Kasumi-1 (cell line): ENCODE results near the gene ERC1.
"Not testable (repeated sequence)": the region's sequence is repeated elsewhere in the genome, so short reads cannot be mapped to it uniquely, and the experiment has no call there.

Experiments
- DNase-seq, 2 experiments: peaks; one replicate each; lab custom pipeline; 2025; lab: John Stamatoyannopoulos, UW

Gene ERC1

GRCh38 chr12:1220127-1221092, 229.4 kb downstream of the ERC1 start:
- DNase-seq: no peak

DNA sequence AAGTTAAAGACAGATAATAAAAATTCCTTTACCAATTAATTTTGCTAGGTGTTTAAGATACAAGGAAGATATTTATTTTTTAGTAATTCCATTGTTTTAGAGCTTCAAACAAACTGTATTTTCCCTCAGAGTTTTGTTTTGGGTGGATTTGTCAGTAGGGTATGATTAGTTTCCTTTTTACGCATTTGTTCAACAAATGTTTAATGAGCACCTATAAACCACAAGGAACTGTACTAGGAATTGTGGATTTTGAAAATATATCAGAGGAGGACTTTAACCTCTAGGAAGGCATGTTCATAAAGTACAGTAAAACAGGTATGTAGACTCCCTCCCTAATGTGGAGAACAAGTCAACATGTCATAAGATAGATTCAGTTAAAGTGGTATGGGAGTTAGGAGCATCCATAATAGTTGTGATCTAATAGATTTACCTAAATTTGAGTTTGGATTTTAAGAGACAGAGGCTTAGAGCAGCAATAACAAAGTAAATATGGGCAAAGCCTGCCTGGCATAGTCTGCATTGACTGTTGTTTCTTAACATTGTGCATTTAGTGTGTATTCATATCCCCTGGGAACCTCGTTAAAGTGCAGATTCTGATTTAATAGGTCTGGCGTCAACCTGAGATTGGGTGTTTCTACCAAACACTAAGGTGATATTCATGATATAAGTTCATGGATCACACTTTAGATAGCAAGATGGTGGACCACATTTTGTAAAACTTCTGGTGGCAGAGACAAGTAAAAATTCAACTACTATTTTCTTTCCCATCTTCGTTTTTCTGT, 232.0 kb downstream of the ERC1 start:
- DNase-seq: no peak

- no peak for DNase-seq
These were observed 235.9 kb downstream of the ERC1 start for GRCh38 chr12:1226951-1227350.

GRCh38 chr12:1234073-1234472, 243.1 kb downstream of the ERC1 start:
- DNase-seq: no peak

DNA sequence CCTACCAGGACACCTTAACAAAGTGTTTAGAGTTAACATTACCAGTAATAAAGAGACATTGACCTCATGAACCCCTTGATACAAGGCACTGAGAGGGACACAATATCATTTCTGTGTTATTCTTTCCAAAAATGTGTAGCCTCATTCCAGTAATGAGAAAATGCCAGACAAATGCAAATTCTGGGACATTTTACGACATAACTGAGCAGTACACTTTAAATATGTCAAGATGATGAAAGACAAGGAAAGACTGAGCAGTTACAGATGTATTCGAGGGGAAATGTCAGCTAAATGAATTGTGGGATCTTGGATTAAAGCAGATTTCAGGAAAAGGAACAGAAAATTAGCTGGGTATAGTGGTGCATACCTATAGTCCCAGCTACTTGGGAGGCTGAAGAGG, 255.6 kb downstream of the ERC1 start:
- no peak for DNase-seq

DNA sequence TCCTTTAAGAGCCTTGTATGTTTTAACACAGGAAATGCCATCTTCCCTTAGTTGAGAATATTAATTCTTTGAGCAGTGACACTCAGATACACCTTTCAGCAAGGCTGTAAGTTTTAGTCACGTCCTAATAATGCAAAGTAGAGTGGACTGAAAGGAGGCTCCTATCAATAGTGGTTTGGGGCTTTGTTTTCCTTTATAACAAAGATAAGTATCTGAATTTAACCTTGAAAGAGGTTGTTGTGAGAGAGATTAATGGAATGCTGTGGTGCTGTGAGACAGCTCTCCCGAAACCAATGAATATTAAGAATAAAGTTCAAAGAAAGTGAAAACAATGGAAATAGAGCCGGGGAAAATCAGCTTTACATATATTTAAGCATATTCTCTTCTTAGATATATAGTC, 259.6 kb downstream of the ERC1 start:
- no peak for DNase-seq

- no peak for DNase-seq
These were observed 261.7 kb downstream of the ERC1 start for GRCh38 chr12:1252758-1253157.

DNA sequence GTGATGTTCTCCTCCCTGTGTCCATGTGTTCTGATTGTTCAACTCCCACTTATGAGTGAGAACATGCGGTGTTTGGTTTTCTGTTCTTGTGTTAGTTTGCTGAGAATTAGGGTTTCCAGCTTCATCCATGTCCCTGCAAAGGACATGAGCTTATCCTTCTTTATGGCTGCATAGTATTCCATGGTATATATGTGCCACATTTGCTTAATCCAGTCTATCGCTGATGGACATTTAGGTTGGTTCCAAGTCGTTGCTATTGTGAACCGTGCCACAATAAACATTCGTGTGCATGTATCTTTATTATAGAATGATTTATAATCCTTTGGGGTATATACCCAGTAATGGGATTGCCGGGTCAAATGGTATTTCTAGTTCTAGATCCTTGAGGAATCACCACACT, 264.1 kb downstream of the ERC1 start:
- not testable (repeated sequence) for DNase-seq

GRCh38 chr12:1255854-1256253, 264.8 kb downstream of the ERC1 start:
- not testable (repeated sequence) for DNase-seq

- no peak for DNase-seq
These were observed 265.3 kb downstream of the ERC1 start for GRCh38 chr12:1256285-1256684.

DNA sequence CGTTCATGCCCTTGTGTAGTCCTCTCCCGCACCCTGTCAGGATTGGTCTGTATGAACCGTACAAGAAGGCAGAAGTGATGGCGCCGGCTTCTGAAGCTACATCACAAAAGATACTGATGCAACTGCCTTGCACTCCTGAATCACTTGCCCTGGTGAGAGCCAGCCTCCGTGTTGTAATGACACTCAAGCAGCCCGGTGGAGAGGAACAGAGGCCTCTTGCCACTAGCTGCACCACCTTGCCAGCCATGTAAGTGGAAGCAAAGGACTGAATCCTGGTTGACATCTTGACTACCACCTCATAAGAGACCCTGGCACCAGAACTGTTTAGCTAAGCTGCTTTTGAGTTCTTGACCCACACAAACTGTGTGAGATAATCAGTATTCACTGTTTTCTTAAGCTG, 266.0 kb downstream of the ERC1 start:
- DNase-seq: no peak

DNA sequence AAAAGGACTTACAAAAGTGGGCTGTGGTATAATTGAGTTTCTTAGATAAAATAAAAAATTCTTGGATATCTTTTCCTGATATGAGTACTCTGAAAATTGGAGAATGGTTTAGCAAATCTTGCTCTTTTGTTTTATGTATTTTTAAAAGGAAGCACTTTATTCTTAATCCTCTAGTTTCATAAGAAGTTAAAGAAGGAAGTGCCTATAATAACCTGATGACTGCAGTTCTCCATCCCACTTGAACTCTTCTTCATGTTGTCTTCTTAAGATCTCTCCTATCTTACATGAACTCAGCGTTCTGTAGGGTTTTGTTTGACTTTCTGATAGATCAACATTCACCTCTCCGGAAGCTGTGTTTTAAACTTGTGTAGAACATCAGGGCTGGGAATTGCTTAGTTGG, 271.0 kb downstream of the ERC1 start:
- DNase-seq: no peak

GRCh38 chr12:1267243-1267642, 276.2 kb downstream of the ERC1 start:
- DNase-seq: no peak

DNA sequence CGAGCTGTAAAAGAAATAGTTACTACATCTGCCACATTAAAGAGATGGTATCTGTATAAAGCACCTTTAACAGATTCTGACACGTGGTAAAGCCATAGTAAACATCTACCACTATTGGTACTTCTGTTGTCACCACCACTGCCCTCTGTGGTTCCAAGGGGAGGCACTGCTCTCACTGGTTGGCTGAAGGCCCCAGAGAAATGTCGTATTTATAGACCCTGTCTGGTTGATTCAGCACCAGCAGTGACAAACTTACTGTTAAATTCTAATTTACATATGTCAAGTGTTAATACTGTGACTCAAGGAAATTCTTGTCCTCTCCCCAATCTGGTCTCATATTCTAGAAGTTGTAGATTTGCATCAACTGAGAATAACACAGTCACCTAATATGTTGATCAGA, 281.1 kb downstream of the ERC1 start:
- DNase-seq: no peak

GRCh38 chr12:1273051-1273450, 282.0 kb downstream of the ERC1 start:
- no peak for DNase-seq

DNA sequence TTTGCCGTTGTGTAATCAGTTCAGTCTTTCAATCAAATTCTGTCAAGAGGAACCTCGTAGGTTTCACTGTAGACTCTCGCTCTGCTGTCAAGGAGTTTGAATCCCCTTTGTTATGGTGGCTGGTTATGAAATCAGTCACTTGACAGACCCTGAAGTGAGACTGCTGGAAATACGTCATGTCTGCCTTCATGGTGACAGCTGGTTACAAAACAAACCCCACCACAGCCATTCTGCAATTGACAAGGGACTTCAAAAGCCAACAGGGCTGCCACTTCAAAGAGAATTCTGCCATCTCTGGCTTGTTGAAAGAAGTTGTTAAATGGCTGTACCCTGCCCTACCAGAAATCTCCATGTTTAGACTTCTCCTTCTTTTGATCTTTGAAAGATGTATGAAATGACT, 286.9 kb downstream of the ERC1 start:
- DNase-seq: no peak

GRCh38 chr12:1279050-1279449, 288.0 kb downstream of the ERC1 start:
- DNase-seq: peak; percentile 2 to 14

DNA sequence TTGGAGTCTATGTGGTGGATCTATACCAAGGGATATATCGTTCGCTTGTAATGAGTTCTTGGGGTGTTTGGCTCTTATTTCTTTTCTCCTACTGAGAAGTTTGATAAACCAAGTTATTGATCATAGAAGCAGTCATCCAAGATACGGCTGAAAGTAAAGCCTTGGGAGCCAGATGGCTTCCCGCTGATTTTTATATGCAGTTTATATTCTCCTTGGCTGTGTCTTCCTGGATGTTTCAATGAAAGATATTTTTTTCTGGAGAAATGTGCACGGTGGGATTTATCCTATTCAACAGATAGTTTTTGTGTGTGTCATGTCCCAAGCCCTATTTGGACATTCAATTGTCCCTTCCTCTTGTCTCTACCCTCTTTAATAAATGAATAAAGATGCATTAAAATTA, 289.0 kb downstream of the ERC1 start:
- DNase-seq: no peak

DNA sequence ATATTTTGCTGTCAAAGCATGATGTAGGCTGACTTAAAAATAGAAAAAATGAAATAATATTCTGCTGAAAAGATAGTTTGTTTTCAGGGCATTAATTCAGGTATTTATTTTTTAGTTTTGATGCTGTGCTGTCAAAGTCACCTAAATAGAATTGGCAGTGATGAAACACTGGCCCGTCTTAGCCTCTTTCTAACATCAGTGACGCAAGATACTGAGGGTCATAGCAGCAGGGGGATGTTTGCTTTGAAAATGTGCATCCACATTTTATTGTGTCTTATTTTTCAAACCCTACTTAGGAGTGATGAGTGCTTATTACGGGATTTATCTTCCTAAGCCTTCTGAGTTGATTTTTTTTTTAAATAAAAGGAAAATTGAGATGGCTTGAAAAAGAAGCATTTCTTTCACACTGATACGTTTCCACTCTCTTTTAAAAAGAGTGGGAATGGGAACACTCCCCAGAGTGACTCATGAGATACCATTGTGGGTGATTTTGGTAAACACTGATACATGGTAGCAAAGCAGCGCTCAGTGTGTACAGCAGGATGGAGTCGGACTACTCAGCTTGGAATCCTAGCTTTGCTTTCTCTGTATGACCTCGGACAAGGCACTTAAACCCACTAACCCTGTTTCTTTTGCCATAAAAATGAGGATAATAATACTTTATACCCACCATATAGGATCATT, 290.8 kb downstream of the ERC1 start:
- no peak for DNase-seq

GRCh38 chr12:1282670-1283315, 291.8 kb downstream of the ERC1 start:
- no peak for DNase-seq

GRCh38 chr12:1283316-1283715, 292.3 kb downstream of the ERC1 start:
- no peak for DNase-seq

DNA sequence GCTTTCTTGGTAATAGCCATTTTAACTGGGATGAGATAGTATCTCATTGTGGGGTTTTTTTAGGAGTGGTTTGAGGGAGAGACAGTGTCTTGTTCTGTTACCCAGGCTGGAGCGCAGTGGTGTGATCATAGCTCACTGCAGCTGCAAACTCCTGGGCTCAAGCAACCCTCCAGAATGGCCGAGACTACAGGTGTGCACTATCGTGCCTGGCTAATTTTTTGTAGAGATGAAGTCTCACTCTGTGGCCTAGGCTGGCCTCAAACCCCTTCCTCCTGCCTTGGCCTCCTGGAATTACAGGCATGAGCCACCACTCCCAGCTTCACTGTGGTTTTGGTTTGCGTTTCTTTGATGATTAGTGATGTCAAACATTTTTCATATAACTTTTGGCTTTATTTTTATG, 293.6 kb downstream of the ERC1 start:
- no peak for DNase-seq
